ENCODE measurements around the gene SCIN.

Gene SCIN

GRCh38 chr7:12570168-12570533 lies 369 bp upstream of the SCIN start:
- no peak; the same call in 1 of the 2 replicates for TF ChIP-seq CEBPB (IDR thresholded peaks at IDR 0.05)
- no peak for TF ChIP-seq EP300 (IDR thresholded peaks at IDR 0.05; ENCODE audit: borderline replicate concordance)
- TF ChIP-seq, protein P1, sequence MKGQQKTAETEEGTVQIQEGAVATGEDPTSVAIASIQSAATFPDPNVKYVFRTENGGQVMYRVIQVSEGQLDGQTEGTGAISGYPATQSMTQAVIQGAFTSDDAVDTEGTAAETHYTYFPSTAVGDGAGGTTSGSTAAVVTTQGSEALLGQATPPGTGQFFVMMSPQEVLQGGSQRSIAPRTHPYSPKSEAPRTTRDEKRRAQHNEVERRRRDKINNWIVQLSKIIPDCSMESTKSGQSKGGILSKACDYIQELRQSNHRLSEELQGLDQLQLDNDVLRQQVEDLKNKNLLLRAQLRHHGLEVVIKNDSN (IDR thresholded peaks at IDR 0.05) = no peak
- no peak for TF ChIP-seq FOXM1 (IDR thresholded peaks at IDR 0.05; ENCODE audit: borderline replicate concordance, low read depth)
- TF ChIP-seq, protein P2, sequence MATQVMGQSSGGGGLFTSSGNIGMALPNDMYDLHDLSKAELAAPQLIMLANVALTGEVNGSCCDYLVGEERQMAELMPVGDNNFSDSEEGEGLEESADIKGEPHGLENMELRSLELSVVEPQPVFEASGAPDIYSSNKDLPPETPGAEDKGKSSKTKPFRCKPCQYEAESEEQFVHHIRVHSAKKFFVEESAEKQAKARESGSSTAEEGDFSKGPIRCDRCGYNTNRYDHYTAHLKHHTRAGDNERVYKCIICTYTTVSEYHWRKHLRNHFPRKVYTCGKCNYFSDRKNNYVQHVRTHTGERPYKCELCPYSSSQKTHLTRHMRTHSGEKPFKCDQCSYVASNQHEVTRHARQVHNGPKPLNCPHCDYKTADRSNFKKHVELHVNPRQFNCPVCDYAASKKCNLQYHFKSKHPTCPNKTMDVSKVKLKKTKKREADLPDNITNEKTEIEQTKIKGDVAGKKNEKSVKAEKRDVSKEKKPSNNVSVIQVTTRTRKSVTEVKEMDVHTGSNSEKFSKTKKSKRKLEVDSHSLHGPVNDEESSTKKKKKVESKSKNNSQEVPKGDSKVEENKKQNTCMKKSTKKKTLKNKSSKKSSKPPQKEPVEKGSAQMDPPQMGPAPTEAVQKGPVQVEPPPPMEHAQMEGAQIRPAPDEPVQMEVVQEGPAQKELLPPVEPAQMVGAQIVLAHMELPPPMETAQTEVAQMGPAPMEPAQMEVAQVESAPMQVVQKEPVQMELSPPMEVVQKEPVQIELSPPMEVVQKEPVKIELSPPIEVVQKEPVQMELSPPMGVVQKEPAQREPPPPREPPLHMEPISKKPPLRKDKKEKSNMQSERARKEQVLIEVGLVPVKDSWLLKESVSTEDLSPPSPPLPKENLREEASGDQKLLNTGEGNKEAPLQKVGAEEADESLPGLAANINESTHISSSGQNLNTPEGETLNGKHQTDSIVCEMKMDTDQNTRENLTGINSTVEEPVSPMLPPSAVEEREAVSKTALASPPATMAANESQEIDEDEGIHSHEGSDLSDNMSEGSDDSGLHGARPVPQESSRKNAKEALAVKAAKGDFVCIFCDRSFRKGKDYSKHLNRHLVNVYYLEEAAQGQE (IDR thresholded peaks at IDR 0.05; ENCODE audit: low read depth) = no peak
- TF ChIP-seq TCF12 (IDR thresholded peaks at IDR 0.05; ENCODE audit: low read depth) = no peak
- TF ChIP-seq EGR1 (IDR thresholded peaks at IDR 0.05) = no peak
- TF ChIP-seq TEAD4 (IDR thresholded peaks at IDR 0.05) = no peak
- TF ChIP-seq, protein P3, sequence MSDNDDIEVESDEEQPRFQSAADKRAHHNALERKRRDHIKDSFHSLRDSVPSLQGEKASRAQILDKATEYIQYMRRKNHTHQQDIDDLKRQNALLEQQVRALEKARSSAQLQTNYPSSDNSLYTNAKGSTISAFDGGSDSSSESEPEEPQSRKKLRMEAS (IDR thresholded peaks at IDR 0.05) = no peak
- no peak for TF ChIP-seq ZBTB7A (IDR thresholded peaks at IDR 0.05; ENCODE audit: low read depth)

DNA sequence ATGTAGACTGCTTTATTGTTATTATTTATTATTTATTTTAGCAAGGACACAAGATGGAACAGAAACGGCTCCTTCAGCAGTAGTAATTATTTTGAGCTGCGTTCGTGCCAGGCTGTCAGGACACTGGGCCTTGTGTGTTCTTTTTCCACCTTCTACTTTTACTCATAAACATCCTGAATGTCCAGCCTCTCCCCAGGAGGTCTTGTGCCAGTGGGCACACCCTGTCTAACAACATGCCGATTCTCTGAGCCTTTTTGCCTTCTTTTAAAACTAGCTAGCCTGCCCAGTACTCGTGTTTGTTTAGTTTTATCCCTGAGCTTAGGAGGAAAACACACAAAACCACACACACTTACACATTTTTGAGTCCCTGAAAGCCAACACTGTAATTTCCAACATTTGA lies 1.2 kb downstream of the SCIN start:
- TF ChIP-seq ZBTB7A (IDR thresholded peaks at IDR 0.05; ENCODE audit: low read depth) (no peak), TCF12 (IDR thresholded peaks at IDR 0.05; ENCODE audit: low read depth) (no peak), CREB1 (IDR thresholded peaks at IDR 0.05; ENCODE audit: low read depth) (no peak), EGR1 (IDR thresholded peaks at IDR 0.05) (no peak), CEBPB (IDR thresholded peaks at IDR 0.05) (no peak), YY1 (IDR thresholded peaks at IDR 0.05; ENCODE audit: low read depth) (no peak), EP300 (IDR thresholded peaks at IDR 0.05; ENCODE audit: borderline replicate concordance) (no peak), TEAD4 (IDR thresholded peaks at IDR 0.05) (no peak), TAF1 (IDR thresholded peaks at IDR 0.05; ENCODE audit: low read depth) (no peak), RAD21 (IDR thresholded peaks at IDR 0.05; ENCODE audit: low read depth) (no peak), NFIC (IDR thresholded peaks at IDR 0.05) (no peak), FOXM1 (IDR thresholded peaks at IDR 0.05; ENCODE audit: borderline replicate concordance, low read depth) (no peak)
- TF ChIP-seq, protein P3 (IDR thresholded peaks at IDR 0.05) = no peak
- TF ChIP-seq, protein P1 (IDR thresholded peaks at IDR 0.05) = no peak
- TF ChIP-seq, protein P2 (IDR thresholded peaks at IDR 0.05; ENCODE audit: low read depth) = no peak

GRCh38 chr7:12572941-12573575 lies 2.5 kb downstream of the SCIN start:
- TF ChIP-seq TAF1 (IDR thresholded peaks at IDR 0.05; ENCODE audit: low read depth) (no peak), EP300 (IDR thresholded peaks at IDR 0.05; ENCODE audit: borderline replicate concordance) (no peak), NFIC (IDR thresholded peaks at IDR 0.05) (no peak), YY1 (IDR thresholded peaks at IDR 0.05; ENCODE audit: low read depth) (no peak), CEBPB (IDR thresholded peaks at IDR 0.05) (no peak), RAD21 (IDR thresholded peaks at IDR 0.05; ENCODE audit: low read depth) (no peak)
- TF ChIP-seq, protein P2 (IDR thresholded peaks at IDR 0.05; ENCODE audit: low read depth) = no peak
- TF ChIP-seq, protein P3 (IDR thresholded peaks at IDR 0.05) = no peak
- TF ChIP-seq, protein P1 (IDR thresholded peaks at IDR 0.05) = no peak

- no peak for TF ChIP-seq EGR1 (IDR thresholded peaks at IDR 0.05)
- no peak for TF ChIP-seq YY1 (IDR thresholded peaks at IDR 0.05; ENCODE audit: low read depth)
- no peak for TF ChIP-seq ZBTB7A (IDR thresholded peaks at IDR 0.05; ENCODE audit: low read depth)
- no peak for TF ChIP-seq TEAD4 (IDR thresholded peaks at IDR 0.05)
- no peak for TF ChIP-seq TCF12 (IDR thresholded peaks at IDR 0.05; ENCODE audit: low read depth)
- no peak for TF ChIP-seq CREB1 (IDR thresholded peaks at IDR 0.05; ENCODE audit: low read depth)
- TF ChIP-seq EP300 (IDR thresholded peaks at IDR 0.05; ENCODE audit: borderline replicate concordance) = no peak
- TF ChIP-seq, protein P2 (IDR thresholded peaks at IDR 0.05; ENCODE audit: low read depth) = no peak
- no peak for TF ChIP-seq RAD21 (IDR thresholded peaks at IDR 0.05; ENCODE audit: low read depth)
- TF ChIP-seq, protein P3 (IDR thresholded peaks at IDR 0.05) = no peak
- no peak for TF ChIP-seq FOXM1 (IDR thresholded peaks at IDR 0.05; ENCODE audit: borderline replicate concordance, low read depth)
- no peak for TF ChIP-seq CEBPB (IDR thresholded peaks at IDR 0.05)
- no peak for TF ChIP-seq NFIC (IDR thresholded peaks at IDR 0.05)
- TF ChIP-seq, protein P1 (IDR thresholded peaks at IDR 0.05) = no peak
- no peak for TF ChIP-seq TAF1 (IDR thresholded peaks at IDR 0.05; ENCODE audit: low read depth)
Observed at GRCh38 chr7:12573885-12574284, 3.4 kb downstream of the SCIN start.

Data from Ishikawa (cell line).